ENCODE data around the gene MAP1LC3B. TPM values are rescaled to one million over a fixed set of nuclear protein-coding genes. Genes with fewer than 3 reads are reported as not detected.

The MAP1LC3B gene
- total RNA-seq, 1 experiment from 2014 or later = 75.2 TPM

DNA sequence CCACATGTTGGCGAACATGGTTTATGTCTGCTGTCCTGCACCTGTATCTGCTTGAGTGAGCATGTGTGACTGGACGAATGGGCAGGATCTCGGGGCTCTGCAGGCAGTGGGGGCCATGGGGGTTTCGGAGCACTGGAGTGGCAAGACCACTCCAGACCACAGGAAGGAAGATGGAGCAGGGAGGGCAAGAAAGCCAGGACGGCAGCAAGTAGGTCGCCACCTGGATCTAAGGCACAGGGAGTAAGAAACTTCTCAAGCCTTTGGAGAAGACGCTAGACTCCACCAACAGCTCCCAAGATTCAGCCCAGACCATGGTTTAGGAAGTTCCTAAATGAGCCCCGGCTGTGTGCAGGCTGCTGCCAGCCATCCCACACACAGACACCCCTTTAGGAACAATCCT is 42.1 kb upstream of the MAP1LC3B start:
- intact Hi-C loops (cut with micrococcal nuclease; ENCODE audit: unreplicated experiment) = no loop called here
- in situ Hi-C loops (cut with HindIII; ENCODE audit: low pct_unique_long_range_greater_than_20kb, low sequenced_read_pairs) = no loop called here
- H3K27me3 ChIP-seq (ENCODE audit: control insufficient read depth, insufficient read depth, low read length) = no peaks in the 10 kb centered on the region
- H3K4me3 ChIP-seq (ENCODE audit: low read depth in 2 of 2, low read length in 2 of 2) = no peak overlapping the region
- TF ChIP-seq TCF7L2 (IDR thresholded peaks at IDR 0.05; ENCODE audit: low read depth, low read length) (no peak), SIN3A (IDR thresholded peaks at IDR 0.05; ENCODE audit: borderline replicate concordance, insufficient read depth, low read depth, low read length) (no peak), REST (IDR thresholded peaks at IDR 0.05; ENCODE audit: insufficient read depth in 1 of 2, low read depth in 2 of 2, low read length in 1 of 2) (no peak), POLR2AphosphoS5 (IDR thresholded peaks at IDR 0.05; ENCODE audit: low read depth, low read length) (no peak)
- TF ChIP-seq, protein P1, sequence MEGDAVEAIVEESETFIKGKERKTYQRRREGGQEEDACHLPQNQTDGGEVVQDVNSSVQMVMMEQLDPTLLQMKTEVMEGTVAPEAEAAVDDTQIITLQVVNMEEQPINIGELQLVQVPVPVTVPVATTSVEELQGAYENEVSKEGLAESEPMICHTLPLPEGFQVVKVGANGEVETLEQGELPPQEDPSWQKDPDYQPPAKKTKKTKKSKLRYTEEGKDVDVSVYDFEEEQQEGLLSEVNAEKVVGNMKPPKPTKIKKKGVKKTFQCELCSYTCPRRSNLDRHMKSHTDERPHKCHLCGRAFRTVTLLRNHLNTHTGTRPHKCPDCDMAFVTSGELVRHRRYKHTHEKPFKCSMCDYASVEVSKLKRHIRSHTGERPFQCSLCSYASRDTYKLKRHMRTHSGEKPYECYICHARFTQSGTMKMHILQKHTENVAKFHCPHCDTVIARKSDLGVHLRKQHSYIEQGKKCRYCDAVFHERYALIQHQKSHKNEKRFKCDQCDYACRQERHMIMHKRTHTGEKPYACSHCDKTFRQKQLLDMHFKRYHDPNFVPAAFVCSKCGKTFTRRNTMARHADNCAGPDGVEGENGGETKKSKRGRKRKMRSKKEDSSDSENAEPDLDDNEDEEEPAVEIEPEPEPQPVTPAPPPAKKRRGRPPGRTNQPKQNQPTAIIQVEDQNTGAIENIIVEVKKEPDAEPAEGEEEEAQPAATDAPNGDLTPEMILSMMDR (IDR thresholded peaks at IDR 0.05) = no peak
- POLR2A ChIA-PET = no interaction called here
- ATAC-seq = no peak
- no peak overlapping the region for H3K27ac ChIP-seq (ENCODE audit: low read length)
- no peaks in the 10 kb centered on the region for H3K4me1 ChIP-seq (ENCODE audit: control insufficient read depth, insufficient read depth, low read length)
- BruUV-seq (replicated peaks) = no TSS peak
- no peaks in the 10 kb centered on the region for H3K9me3 ChIP-seq (ENCODE audit: control insufficient read depth, insufficient read depth, low read depth, low read length)
- DNase-seq (ENCODE audit: low read depth, low spot score) = no peak
- no peaks in the 10 kb centered on the region for H3K36me3 ChIP-seq (ENCODE audit: control insufficient read depth, insufficient read depth, low read length)
- CTCF ChIA-PET = no interaction called here

DNA sequence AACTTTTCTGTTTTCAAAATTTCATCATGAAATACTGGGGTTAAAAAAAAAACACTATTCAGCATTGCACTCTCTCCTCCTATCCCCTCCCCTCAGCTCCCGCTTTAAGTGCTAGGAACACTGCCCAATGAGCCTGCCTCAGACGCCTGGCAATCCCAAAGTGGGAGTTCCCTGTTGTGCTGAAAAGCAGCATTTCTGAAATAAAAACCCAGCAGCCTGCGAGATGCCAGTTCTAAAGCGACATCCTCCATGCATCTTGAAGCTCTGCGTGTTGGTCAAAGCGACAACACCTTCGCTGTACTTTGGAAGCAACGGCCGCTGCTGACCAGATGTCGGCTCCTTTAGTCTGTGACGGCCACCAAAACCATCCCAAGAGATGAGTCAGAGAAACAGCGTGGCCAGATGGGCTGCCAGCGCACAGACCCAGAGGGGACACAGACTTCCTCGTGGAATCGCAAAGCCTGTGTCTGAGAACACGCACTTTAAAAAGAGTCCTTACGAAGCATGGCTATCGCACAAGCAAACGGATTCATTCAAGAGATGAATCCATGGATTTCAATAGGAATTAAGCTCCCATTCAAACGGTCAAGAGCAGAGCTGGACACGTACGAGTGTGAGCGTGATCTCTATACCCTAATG is 41.3 kb upstream of the MAP1LC3B start:
- no peak overlapping the region for H3K27ac ChIP-seq (ENCODE audit: low read length)
- H3K9me3 ChIP-seq (ENCODE audit: control insufficient read depth, insufficient read depth, low read depth, low read length) = no peaks in the 10 kb centered on the region
- no peak for ATAC-seq
- ChIA-PET POLR2A (no interaction called here), CTCF (no interaction called here)
- no TSS peak for BruUV-seq (replicated peaks)
- no peaks in the 10 kb centered on the region for H3K4me1 ChIP-seq (ENCODE audit: control insufficient read depth, insufficient read depth, low read length)
- no peak overlapping the region for H3K4me3 ChIP-seq (ENCODE audit: low read depth in 2 of 2, low read length in 2 of 2)
- intact Hi-C loops (cut with micrococcal nuclease; ENCODE audit: unreplicated experiment) (no loop called here), in situ Hi-C loops (cut with HindIII; ENCODE audit: low pct_unique_long_range_greater_than_20kb, low sequenced_read_pairs) (no loop called here)
- no peaks in the 10 kb centered on the region for H3K36me3 ChIP-seq (ENCODE audit: control insufficient read depth, insufficient read depth, low read length)
- no peak for TF ChIP-seq SIN3A (IDR thresholded peaks at IDR 0.05; ENCODE audit: borderline replicate concordance, insufficient read depth, low read depth, low read length)
- TF ChIP-seq REST (IDR thresholded peaks at IDR 0.05; ENCODE audit: insufficient read depth in 1 of 2, low read depth in 2 of 2, low read length in 1 of 2) = no peak
- no peak for TF ChIP-seq POLR2AphosphoS5 (IDR thresholded peaks at IDR 0.05; ENCODE audit: low read depth, low read length)
- TF ChIP-seq, protein P1 (IDR thresholded peaks at IDR 0.05) = no peak
- no peak for TF ChIP-seq TCF7L2 (IDR thresholded peaks at IDR 0.05; ENCODE audit: low read depth, low read length)
- no peak for DNase-seq (ENCODE audit: low read depth, low spot score)
- no peaks in the 10 kb centered on the region for H3K27me3 ChIP-seq (ENCODE audit: control insufficient read depth, insufficient read depth, low read length)

All from Panc1 (cell line).